GM18873 (cell line): Measurements from ENCODE around the gene HOXB9.

Source experiments
- ATAC-seq: cut with Tn5 transposase; IDR thresholded peaks from one replicate; pipeline ENCODE4 v1.9.1; 2021; ENCODE audit warnings: mild to moderate bottlenecking, moderate library complexity, moderate number of reproducible peaks; ENCODE audit not compliant: unreplicated experiment, low FRiP score

HOXB9 gene

DNA sequence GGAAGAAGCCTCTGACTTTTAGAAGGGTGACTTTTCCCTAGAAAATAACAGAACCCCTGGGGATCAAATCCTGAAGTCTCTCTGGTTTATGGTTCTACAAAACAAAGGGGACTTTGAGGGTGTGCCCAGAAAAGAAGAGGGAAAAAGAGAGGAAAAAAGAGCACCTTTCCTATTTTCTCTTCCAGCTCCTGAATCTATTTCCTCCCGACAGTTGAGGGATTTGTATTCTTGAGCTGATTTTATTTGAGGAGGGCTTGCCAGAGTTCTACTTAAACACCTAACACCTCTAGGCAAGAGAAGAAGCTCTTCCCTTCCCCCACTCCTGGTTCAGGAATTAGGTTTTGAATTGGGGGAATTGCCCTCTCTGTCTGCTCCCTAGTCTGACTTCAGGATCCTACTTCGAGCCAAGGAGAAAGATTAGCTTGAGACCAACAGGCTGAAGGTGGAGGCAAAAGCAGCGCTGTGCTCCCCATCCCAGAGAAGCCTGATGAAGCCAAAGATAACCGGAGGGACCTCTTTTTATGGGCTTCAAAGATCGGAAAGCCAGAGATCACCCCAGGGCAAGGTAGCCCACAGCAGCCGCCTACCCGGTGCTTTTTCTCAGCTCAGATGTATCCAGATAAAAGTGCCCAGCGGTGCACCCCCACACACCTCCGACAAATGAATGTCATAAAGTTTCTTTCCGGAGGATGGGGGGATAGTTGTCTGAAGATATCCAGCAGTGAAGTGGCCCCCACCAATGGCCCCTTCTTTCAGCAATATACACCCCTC, 36.9 kb downstream of the HOXB9 start:
- no peak for ATAC-seq

DNA sequence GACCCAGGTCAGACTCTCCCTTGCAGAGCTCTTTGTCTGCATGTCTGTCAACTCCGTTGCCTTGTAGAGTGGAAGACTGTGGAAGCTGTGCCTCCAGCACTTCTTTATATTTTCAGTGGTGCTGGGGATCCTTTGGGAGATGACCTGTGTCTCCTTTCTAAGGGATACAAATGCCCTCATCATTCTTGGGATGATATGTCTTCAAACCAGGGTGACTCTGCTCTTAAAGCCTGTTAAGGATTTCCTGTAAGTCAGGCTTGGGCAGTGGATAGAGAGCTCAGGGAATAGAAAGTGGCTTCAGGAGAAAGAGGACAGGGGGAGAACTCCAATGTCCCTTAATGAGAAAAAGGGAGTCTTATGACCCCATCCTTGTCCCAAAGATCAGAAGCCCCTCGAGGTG, 37.6 kb downstream of the HOXB9 start:
- ATAC-seq, result no peak

- ATAC-seq, result no peak
Measured at GRCh38 chr17:48588074-48588415, 38.1 kb downstream of the HOXB9 start.

- no peak for ATAC-seq
Measured at GRCh38 chr17:48587276-48588073, 38.7 kb downstream of the HOXB9 start.

GRCh38 chr17:48586355-48587258, 39.6 kb downstream of the HOXB9 start:
- ATAC-seq, result no peak

DNA sequence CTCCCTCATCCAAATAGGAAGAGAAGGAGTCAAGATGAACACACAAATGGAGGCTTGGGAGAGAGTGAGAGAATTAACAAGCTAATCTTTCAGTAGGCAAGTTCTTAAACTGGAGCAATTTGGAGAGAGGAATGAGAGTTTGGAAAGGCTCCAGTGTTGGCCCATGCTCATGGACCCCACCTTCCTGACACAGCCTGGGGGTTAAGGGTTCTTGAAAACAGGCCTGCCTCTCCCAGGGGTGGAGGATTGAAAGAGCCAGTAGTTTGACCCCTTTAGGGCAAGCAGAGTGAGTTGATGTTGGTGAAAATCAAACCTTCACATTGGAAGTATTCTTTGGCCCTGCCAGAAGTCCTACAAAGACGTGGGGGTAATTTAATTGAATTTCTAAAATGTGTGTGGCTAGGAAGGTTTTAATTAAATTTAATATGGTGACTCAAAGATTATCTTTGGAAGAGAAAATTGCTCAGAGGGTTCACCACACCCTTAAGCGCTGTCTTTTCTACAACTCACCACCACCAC, 41.9 kb downstream of the HOXB9 start:
- no peak for ATAC-seq

- ATAC-seq, result no peak
Measured at GRCh38 chr17:48583708-48584222, 42.4 kb downstream of the HOXB9 start.

DNA sequence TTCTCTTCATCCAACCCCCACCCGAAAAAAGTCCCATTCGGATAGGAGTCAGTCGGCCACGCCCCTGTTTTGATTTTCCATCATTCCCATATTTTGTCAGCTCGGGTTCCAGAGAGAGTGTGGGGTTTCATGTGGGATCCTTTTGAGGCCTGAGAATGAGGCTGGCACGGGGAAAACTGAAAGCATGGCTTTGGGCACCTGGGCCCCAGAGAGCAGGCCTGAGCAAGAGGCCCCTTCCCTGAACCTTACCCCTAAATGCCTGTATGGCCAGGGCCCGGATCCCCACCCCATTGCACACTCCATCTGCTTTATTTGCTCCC, 43.4 kb downstream of the HOXB9 start:
- no peak for ATAC-seq

DNA sequence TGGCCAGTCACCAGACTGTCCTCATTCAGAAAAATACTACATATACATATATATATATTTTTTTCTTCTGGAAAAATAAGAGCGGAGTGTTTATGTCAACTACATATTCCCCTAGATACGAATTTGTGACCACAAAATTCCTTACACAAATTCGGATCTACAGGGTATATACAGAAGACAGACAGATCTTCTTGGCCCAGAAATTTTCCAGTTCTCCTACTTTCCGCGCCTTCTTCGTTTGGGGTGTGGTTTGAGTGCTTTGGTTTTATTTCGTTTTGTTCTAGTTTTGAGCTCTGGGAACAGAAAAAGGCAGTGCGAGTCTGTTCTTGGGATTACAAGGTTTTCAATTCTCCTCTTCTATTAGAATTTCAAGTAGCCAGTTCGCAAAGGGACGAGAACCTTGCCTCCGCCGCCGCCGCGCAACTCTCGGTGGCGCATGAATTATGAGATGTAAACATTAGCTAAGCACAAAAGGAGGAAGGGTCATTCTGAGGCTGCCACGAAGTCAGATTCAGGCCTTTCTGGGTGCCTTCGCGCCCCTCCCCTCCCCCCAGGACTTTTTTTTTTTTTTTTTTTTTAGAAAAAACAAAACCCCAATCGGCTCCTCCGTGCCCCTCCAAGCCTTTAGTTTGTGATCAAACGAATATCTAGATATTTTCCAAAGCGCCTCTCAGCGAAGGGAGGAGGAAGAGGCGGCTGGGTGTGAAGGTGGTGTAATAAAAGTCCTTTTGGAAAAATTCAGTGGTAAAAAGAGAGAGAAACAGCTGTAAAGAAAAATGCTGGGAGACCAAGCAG, 46.2 kb downstream of the HOXB9 start:
- ATAC-seq, result no peak

GRCh38 chr17:48579471-48579759, 46.7 kb downstream of the HOXB9 start:
- no peak for ATAC-seq

DNA sequence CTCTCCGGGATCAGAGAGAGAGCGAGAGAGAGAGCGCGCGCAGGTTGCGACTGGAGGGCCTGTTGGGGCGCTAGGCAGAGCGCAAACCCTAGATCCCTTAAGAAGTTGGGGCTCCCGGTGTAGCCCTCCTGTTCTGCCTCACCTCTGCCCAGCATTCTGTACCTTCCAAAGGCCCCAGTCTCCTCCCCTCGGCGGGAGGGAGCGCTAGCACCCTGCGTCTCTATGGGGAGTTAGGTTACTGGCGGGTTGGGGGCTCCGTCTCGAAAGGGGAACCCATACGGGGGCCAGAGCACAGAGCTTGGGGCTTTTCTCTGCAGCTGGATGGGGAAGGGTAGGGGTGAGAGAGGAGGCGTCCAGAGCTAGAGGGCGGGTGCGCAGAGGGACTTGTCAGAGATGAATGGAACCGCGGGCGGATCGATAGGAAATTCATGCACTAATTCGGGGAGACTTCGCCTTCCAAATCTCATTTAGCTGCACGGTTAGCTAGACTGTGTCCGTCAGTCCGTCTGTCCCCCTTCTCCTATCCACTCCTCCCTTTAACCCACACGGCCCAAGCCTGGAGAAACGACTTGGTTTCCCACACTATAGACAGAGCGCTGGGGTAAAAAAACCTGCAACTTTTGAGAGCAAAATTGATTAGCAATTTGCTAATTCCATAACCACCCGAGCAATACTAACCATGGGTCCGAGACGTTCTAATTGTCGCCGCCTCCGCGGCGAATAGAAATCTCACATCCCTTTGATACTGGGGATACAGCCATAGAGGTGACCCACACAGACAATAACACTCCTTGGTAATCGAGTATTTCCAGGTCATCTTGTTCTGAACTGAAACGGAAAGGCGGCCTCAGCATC, 47.3 kb downstream of the HOXB9 start:
- ATAC-seq, result no peak

GRCh38 chr17:48577946-48578615, 48.1 kb downstream of the HOXB9 start, which contains the start of gene HOXB4:
Gene HOXB4 (minus strand): TSS chr17:48578350. CDS start chr17:48578319, 31 bp downstream.
- no peak for ATAC-seq

- no peak for ATAC-seq
Measured at GRCh38 chr17:48577330-48577945, 48.7 kb downstream of the HOXB9 start.

- no peak for ATAC-seq
Measured at GRCh38 chr17:48576479-48577309, 49.5 kb downstream of the HOXB9 start.

DNA sequence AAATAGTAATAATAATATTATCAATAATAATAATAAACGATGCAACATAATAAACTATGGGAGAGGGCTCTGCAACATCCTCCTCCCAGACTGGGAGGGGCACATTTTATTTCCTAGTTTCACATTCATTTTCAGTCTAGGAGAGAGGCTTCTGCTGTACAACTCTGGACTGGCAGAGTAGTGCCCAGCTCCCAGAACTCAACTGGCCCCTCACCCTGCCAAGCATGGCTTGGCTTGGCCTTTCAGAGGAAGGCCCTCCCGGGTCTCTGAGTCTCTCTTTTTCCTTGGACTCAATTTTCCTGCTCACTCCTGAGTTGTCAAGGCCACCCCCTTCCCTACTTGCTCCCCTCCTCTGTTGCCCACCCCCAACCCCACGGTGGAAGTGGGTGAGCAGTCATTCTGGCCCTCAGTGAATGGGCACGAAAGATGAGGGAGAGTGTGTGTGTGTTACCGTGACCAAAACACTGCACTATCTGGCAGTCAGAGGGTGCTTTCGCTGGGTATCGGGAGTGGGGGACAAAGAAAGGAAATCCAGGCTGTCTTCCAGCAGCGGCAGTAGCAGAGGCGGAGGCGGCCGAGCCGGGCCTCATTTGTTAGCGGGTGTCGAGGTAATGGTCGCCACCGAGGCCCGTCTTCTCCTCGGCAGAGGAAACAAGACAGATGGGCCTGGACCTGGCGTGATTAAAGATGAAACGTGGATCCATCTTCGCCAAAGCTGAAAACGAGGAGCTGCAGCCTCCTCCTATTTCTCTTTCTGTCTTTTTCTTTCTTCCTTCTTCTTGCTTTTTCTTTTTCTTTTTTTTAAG, 50.3 kb downstream of the HOXB9 start:
- no peak for ATAC-seq

DNA sequence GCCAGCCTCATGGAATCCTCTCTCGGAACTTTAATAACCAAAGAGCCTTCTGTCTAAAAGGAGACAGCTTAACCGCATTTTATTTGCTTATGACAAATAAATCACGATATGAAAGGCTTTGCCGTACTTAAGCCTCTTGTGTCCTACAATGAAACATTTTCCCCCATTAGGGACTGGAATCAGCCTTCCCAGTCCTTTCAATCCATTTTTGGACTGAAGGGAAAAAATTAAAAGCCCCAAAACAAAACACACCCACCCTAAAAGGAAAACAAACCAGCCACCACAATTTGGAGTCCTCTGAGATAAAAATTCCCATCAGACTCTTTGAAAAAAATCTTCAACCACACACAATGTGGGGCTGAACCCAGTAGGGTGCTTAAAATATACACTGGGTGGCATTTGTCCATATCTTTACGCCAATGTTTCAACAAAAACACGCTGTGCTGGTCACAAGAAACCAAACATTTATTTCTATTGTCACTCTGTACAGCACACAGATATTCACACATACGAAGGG, 51.0 kb downstream of the HOXB9 start:
- ATAC-seq, result no peak
